Stomach (tissue), 9 donors: ENCODE data around the gene ARPP19. TPM values are rescaled to one million over a fixed set of nuclear protein-coding genes. Genes with fewer than 3 reads are reported as not detected.

Experiments used
- DNase-seq, 2 donors: peaks; one replicate each; pipeline versions ENCODE4 v3.0.0 to v3.0.0-alpha.2; 2013 to 2019
- H3K27ac ChIP-seq, 5 donors: fragments of 200-600 bp in 4 of 5; sonication (generic) in 4 of 5; one replicate each; pipeline ENCODE4 v1.5.1; 2013 to 2019; ENCODE audit warnings: mild to moderate bottlenecking in 1 of 5, moderate library complexity in 1 of 5
- H3K27me3 ChIP-seq, 3 donors: fragments of 200-600 bp; sonication (generic); one replicate each; pipeline ENCODE4 v1.5.1; 2017 to 2019; ENCODE audit warnings: mixed run types in 1 of 3
- H3K36me3 ChIP-seq, 4 donors: fragments of 200-600 bp; sonication (generic); 1 replicate in 3 of 4; 2 replicates in 1 of 4; pipeline ENCODE4 v1.5.1; 2016 to 2019
- H3K4me1 ChIP-seq, 4 donors: fragments of 200-600 bp; sonication (generic); one replicate each; pipeline ENCODE4 v1.5.1; 2016 to 2019
- H3K4me3 ChIP-seq, 4 donors: fragments of 200-600 bp; sonication (generic) in 3 of 4; one replicate each; pipeline ENCODE4 v1.5.1; 2016 to 2019; ENCODE audit warnings: mild to moderate bottlenecking in 1 of 4
- H3K9me3 ChIP-seq, 4 donors: fragments of 200-600 bp; sonication (generic); one replicate each; pipeline ENCODE4 v1.5.1; 2016 to 2019
- CTCF ChIP-seq, 7 experiments: fragments of 450-650 bp in 4 of 7; fragments of 200-600 bp in 3 of 7; sonication (generic) in 3 of 7; IDR thresholded peaks; one replicate each; pipeline ENCODE4 v1.5.1; 2016 to 2019; ENCODE audit warnings: antibody characterized with exemption in 7 of 7, control low read depth in 2 of 7, mild to moderate bottlenecking in 1 of 7
- EP300 ChIP-seq: sonication (generic); formaldehyde crosslinking; IDR thresholded peaks from one replicate; pipeline ENCODE4 v1.6.1; 2017; ENCODE audit warnings: antibody characterized with exemption
- POLR2A ChIP-seq, 4 donors: fragments of 450-650 bp; IDR thresholded peaks; one replicate each; pipeline ENCODE4 v1.6.1; 2016; ENCODE audit warnings: antibody characterized with exemption in 4 of 4, control low read depth in 2 of 4, mild to moderate bottlenecking in 1 of 4, moderate library complexity in 1 of 4
- POLR2AphosphoS5 ChIP-seq, 3 donors: sonication (generic); formaldehyde crosslinking; IDR thresholded peaks; one replicate each; pipeline ENCODE4 v1.6.1; 2016; ENCODE audit warnings: antibody characterized with exemption in 3 of 3
- WGBS, 5 donors: extraction: QIAGEN DNeasy Blood & Tissue Kit in 3 of 5; methylation state at CpG; one replicate each; pipeline versions ENCODE4 v1.1.5 to v1.1.7; 2013 to 2018; 5-methylcytosine and 5-hydroxymethylcytosine counted together
- intact Hi-C: fragments of 100-400 bp; cut with DNase I; formaldehyde crosslinking; loops from one replicate; pipeline ENCODE4 v1.15.1; 2023; ENCODE audit warnings: low total_unique reads
- polyA plus RNA-seq, 3 donors: library from polyadenylated mRNA; stranded (reverse); fragments of 200-250 nt; gene quantifications; one replicate each; pipeline ENCODE4 v1.2.3, GENCODE V29; 2013
- total RNA-seq, 5 donors: library from RNA; depleted of rRNA; stranded (reverse); fragments of >200 nt; gene quantifications; one replicate each; pipeline versions ENCODE4 v1.1.0 to v1.2.3, GENCODE V29; 2014 to 2016
- donor health status: healthy with polysubstance abuse.
- donor health status: Bipolar disorder and iron deficiency.
- donor health status: healthy.

ARPP19 gene
- total and polyA plus RNA-seq, 8 donors = 8.4 to 263 (median 63.2) TPM

GRCh38 chr15:52506549-52506948 lies 62.3 kb downstream of the ARPP19 start:
- no peaks in the 10 kb centered on the region for H3K36me3 ChIP-seq
- H3K4me3 ChIP-seq = no peak overlapping the region
- no peaks in the 10 kb centered on the region for H3K9me3 ChIP-seq
- 72 to 88% (median 75%) methylated on average over 6 of the region's 6 CpGs for WGBS, 5 donors
- no peak for DNase-seq
- peaks cover 0 to 20% (median 4%) of the 10 kb centered on the region in 4 donors for H3K4me1 ChIP-seq
- H3K27me3 ChIP-seq = no peaks in the 10 kb centered on the region
- no peak overlapping the region for H3K27ac ChIP-seq
- TF ChIP-seq POLR2A (IDR thresholded peaks at IDR 0.05) = no peak
- intact Hi-C loops = no loop called here

GRCh38 chr15:52505151-52505550 lies 63.7 kb downstream of the ARPP19 start:
- intact Hi-C loops = no loop called here
- Histone ChIP-seq H3K9me3 (no peaks in the 10 kb centered on the region), H3K36me3 (no peaks in the 10 kb centered on the region), H3K27ac (no peak overlapping the region), H3K27me3 (no peaks in the 10 kb centered on the region), H3K4me1 (peaks cover 0 to 19% (median 4%) of the 10 kb centered on the region in 4 donors), H3K4me3 (no peak overlapping the region)
- WGBS, 5 donors = 86 to 95% (median 90%) methylated on average over 6 of the region's 6 CpGs
- no peak for DNase-seq
- TF ChIP-seq EP300 (no peak), POLR2A (IDR thresholded peaks at IDR 0.05) (no peak), POLR2AphosphoS5 (IDR thresholded peaks at IDR 0.05) (no peak), CTCF (IDR thresholded peaks at IDR 0.05) (no peak)

- WGBS, 5 donors = 81 to 87% (median 86%) methylated on average over 5 of the region's 5 CpGs
- H3K27ac ChIP-seq = no peak overlapping the region
- DNase-seq = no peak
- intact Hi-C loops = no loop called here
- no peaks in the 10 kb centered on the region for H3K36me3 ChIP-seq
- TF ChIP-seq POLR2AphosphoS5 (IDR thresholded peaks at IDR 0.05) = no peak
- no peak for TF ChIP-seq EP300
- TF ChIP-seq CTCF (IDR thresholded peaks at IDR 0.05) = no peak
- no peak for TF ChIP-seq POLR2A (IDR thresholded peaks at IDR 0.05)
- H3K4me3 ChIP-seq = no peak overlapping the region
- H3K4me1 ChIP-seq = peaks cover 0 to 13% (median 0%) of the 10 kb centered on the region in 4 donors
- no peaks in the 10 kb centered on the region for H3K27me3 ChIP-seq
- H3K9me3 ChIP-seq = no peaks in the 10 kb centered on the region
These were observed 64.9 kb downstream of the ARPP19 start for GRCh38 chr15:52503788-52504496.

- no peaks in the 10 kb centered on the region for H3K36me3 ChIP-seq
- DNase-seq = no peak
- no peaks in the 10 kb centered on the region for H3K9me3 ChIP-seq
- TF ChIP-seq EP300 = no peak
- TF ChIP-seq CTCF (IDR thresholded peaks at IDR 0.05) = no peak
- no peak for TF ChIP-seq POLR2AphosphoS5 (IDR thresholded peaks at IDR 0.05)
- no peak for TF ChIP-seq POLR2A (IDR thresholded peaks at IDR 0.05)
- no peaks in the 10 kb centered on the region for H3K27me3 ChIP-seq
- WGBS, 5 donors = 79 to 93% (median 83%) methylated on average over 1 of the region's 1 CpG
- intact Hi-C loops = no loop called here
- no peak overlapping the region for H3K4me3 ChIP-seq
- H3K27ac ChIP-seq = no peak overlapping the region
- H3K4me1 ChIP-seq = peaks cover 0 to 13% (median 0%) of the 10 kb centered on the region in 4 donors
These were observed 66.2 kb downstream of the ARPP19 start for GRCh38 chr15:52502608-52503007.

- TF ChIP-seq EP300 = no peak
- no peak for TF ChIP-seq POLR2AphosphoS5 (IDR thresholded peaks at IDR 0.05)
- no peak for TF ChIP-seq POLR2A (IDR thresholded peaks at IDR 0.05)
- no peak for TF ChIP-seq CTCF (IDR thresholded peaks at IDR 0.05)
- intact Hi-C loops = no loop called here
- Histone ChIP-seq H3K27ac (no peak overlapping the region), H3K27me3 (no peaks in the 10 kb centered on the region), H3K36me3 (no peaks in the 10 kb centered on the region), H3K9me3 (no peaks in the 10 kb centered on the region), H3K4me3 (no peak overlapping the region), H3K4me1 (peaks cover 0 to 17% (median 0%) of the 10 kb centered on the region in 4 donors)
- DNase-seq = no peak
- WGBS, 5 donors = 84 to 94% (median 86%) methylated on average over 3 of the region's 3 CpGs
These were observed 69.3 kb downstream of the ARPP19 start for GRCh38 chr15:52499506-52499905.
